ENCODE measurements around the gene RNASEH2B. TPM values are rescaled to one million over a fixed set of nuclear protein-coding genes. Genes with fewer than 3 reads are reported as not detected.
A peak's percentile ranks its signal among the peaks of the same experiment; 100 is the strongest.

The RNASEH2B gene
- total and polyA plus RNA-seq, 2 of the 13 experiments (the other 11 are each of a cell fraction or from before 2014, with no cell fraction given), result 17.2 to 55.4 TPM

DNA sequence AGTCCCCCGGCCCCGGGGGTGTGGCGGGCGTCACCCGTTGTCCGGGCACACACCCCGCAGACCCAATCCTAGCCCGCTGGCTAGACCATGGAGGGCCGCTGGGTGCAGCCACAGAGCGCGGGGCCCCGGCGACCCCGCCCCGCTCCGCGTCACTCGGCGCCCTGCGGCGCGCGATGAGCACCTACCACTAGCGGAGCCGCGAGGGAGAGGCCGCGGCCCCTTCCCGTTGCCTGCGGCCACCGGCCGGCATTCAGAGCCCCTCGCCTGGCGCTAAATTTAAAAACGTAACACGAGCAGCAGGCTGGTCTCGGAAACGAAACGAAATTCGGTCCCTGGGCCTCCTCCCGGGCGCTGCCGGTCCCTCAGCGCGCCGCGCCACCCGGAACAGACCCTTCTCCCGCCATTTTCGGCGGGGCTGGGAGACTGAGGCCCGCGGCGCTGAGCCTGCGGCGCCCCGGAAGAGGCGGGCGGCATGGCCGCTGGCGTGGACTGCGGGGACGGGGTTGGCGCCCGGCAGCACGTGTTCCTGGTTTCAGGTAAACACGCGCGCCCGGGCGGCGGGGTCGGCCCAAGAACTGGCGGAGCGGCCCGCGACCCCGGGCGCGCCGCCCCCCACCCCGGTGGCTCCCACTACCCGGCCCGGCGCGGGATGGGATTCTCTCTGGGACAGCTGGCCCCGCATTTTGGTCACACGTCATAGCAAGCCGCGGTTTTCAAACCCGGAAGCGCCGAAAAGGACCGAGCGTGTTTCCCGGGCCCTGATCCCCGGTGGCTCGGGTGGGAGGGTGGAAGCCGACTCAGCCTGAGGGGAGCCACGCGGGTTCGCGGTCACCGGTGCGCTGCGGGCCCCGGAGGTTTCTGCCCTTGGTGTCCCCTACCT is at the start of gene RNASEH2B (continued):
- TF ChIP-seq HOXD1 (CRISPR knock-in tag; IDR thresholded peaks at IDR 0.05), result no peak
- TF ChIP-seq KAT2B (IDR thresholded peaks at IDR 0.05; ENCODE audit: borderline replicate concordance, low read depth, low read length), result no peak
- no peak for TF ChIP-seq ZNF678 (CRISPR knock-in tag; IDR thresholded peaks at IDR 0.05)
- no peak for TF ChIP-seq RFX1 (IDR thresholded peaks at IDR 0.05)
- TF ChIP-seq ZNF816 (CRISPR knock-in tag; IDR thresholded peaks at IDR 0.05; ENCODE audit: borderline replicate concordance), result peak; percentile 88; the same call in 1 of the 2 replicates
- TF ChIP-seq, protein P1, sequence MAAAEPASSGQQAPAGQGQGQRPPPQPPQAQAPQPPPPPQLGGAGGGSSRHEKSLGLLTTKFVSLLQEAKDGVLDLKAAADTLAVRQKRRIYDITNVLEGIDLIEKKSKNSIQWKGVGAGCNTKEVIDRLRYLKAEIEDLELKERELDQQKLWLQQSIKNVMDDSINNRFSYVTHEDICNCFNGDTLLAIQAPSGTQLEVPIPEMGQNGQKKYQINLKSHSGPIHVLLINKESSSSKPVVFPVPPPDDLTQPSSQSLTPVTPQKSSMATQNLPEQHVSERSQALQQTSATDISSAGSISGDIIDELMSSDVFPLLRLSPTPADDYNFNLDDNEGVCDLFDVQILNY (CRISPR knock-in tag; conservative IDR thresholded peaks at IDR 0.05), result peak; percentile 89
- TF ChIP-seq ATF7-NPFF (CRISPR knock-in tag; IDR thresholded peaks at IDR 0.05; ENCODE audit: low read depth), result peak; percentile 40; the same call in 1 of the 2 replicates
- TF ChIP-seq IKZF5 (CRISPR knock-in tag; IDR thresholded peaks at IDR 0.05), result peak; percentile 50
- TF ChIP-seq TGIF2 (CRISPR knock-in tag; IDR thresholded peaks at IDR 0.05), result no peak
- peak; percentile 86; the same call in 1 of the 2 replicates for TF ChIP-seq ZNF446 (CRISPR knock-in tag; IDR thresholded peaks at IDR 0.05)
- no peak for TF ChIP-seq ZBTB20 (CRISPR knock-in tag; IDR thresholded peaks at IDR 0.05; ENCODE audit: borderline replicate concordance, low read depth)
- no peak for TF ChIP-seq MTF2 (CRISPR knock-in tag; IDR thresholded peaks at IDR 0.05; ENCODE audit: borderline replicate concordance)
- TF ChIP-seq ZBTB42 (CRISPR knock-in tag; IDR thresholded peaks at IDR 0.05), result peak; percentile 53; the same call in 1 of the 2 replicates
- no peak for TF ChIP-seq FIP1L1 (IDR thresholded peaks at IDR 0.05; ENCODE audit: borderline replicate concordance, insufficient read depth, low read depth, low read length)
- peak; percentile 78; the same call in 1 of the 2 replicates for TF ChIP-seq ZNF879 (CRISPR knock-in tag; IDR thresholded peaks at IDR 0.05)
- no peak for TF ChIP-seq GLI4 (CRISPR knock-in tag; IDR thresholded peaks at IDR 0.05; ENCODE audit: borderline replicate concordance)
- peak; percentile 57 for TF ChIP-seq MTA1 (CRISPR knock-in tag; IDR thresholded peaks at IDR 0.05; ENCODE audit: borderline replicate concordance)
- 0 out of 2 replicates have a peak, but pooled peaks have one; percentile 68 for TF ChIP-seq ZNF343 (CRISPR knock-in tag; IDR thresholded peaks at IDR 0.05)
- TF ChIP-seq ZNF580 (CRISPR knock-in tag; IDR thresholded peaks at IDR 0.05; ENCODE audit: borderline replicate concordance, low read depth), result no peak
- no peak for TF ChIP-seq PRPF4 (IDR thresholded peaks at IDR 0.05; ENCODE audit: low read depth, low read length, poor library complexity, severe bottlenecking)
- no peak for TF ChIP-seq ZNF205 (CRISPR knock-in tag; IDR thresholded peaks at IDR 0.05)
- peak; percentile 65 for TF ChIP-seq ZBTB7B (CRISPR knock-in tag; IDR thresholded peaks at IDR 0.05)
- peak; percentile 79 for TF ChIP-seq KAT8 (CRISPR knock-in tag; IDR thresholded peaks at IDR 0.05)
- no peak for TF ChIP-seq GMEB2 (CRISPR knock-in tag; IDR thresholded peaks at IDR 0.05; ENCODE audit: low read depth)
- TF ChIP-seq ZNF569 (CRISPR knock-in tag; IDR thresholded peaks at IDR 0.05; ENCODE audit: borderline replicate concordance), result no peak
- peak; percentile 95 for TF ChIP-seq E2F1 (CRISPR knock-in tag; IDR thresholded peaks at IDR 0.05)
